IMR-90 (cell line): ENCODE data around the gene COL6A5.

ENCODE experiments used
- BHLHE40 ChIP-seq: fragments of 150-350 bp; IDR thresholded peaks from 2 replicates; pipeline ENCODE4 v1.6.1; 2016; ENCODE audit warnings: mild to moderate bottlenecking, low read depth, low read length
- SMC3 ChIP-seq: fragments of 150-350 bp; IDR thresholded peaks from 2 replicates; pipeline ENCODE4 v1.6.1; 2016; ENCODE audit warnings: low read depth, mild to moderate bottlenecking, antibody characterized with exemption, low read length, moderate library complexity
- TF ChIP-seq, protein P1 (sequence below): conservative IDR thresholded peaks from 2 replicates; pipeline ENCODE4 v1.5.1; 2012; ENCODE audit warnings: mild to moderate bottlenecking, low read depth, low read length, improper control_type of control experiment

DNA sequence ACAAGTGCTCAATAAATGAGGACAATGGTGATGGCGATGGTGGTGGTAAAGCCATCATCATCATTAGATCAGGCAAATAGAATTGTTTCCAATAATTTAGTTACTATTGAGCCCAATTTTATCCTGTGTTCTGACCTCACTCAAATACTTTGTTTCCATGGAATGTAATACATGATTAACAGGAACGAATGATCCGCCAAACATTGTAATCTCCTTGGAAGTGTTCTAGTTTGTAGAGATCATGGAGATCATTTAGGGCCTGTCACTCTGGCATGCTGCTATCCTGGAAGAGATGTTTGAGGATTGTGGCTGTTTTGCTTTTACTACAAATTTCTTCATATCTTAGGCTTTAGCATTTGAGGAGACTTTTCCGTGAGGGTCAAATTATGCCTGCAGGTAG lies 174.3 kb downstream of the COL6A5 start:
- TF ChIP-seq SMC3 (no peak), BHLHE40 (no peak)
- TF ChIP-seq, protein P1, sequence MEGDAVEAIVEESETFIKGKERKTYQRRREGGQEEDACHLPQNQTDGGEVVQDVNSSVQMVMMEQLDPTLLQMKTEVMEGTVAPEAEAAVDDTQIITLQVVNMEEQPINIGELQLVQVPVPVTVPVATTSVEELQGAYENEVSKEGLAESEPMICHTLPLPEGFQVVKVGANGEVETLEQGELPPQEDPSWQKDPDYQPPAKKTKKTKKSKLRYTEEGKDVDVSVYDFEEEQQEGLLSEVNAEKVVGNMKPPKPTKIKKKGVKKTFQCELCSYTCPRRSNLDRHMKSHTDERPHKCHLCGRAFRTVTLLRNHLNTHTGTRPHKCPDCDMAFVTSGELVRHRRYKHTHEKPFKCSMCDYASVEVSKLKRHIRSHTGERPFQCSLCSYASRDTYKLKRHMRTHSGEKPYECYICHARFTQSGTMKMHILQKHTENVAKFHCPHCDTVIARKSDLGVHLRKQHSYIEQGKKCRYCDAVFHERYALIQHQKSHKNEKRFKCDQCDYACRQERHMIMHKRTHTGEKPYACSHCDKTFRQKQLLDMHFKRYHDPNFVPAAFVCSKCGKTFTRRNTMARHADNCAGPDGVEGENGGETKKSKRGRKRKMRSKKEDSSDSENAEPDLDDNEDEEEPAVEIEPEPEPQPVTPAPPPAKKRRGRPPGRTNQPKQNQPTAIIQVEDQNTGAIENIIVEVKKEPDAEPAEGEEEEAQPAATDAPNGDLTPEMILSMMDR: no peak
